Peyer's patch (tissue), 4 donors: ENCODE results near the gene PDE4B.

Experiments
- POLR2A ChIP-seq, 2 donors: fragments of 450-650 bp; IDR thresholded peaks; one replicate each; pipeline ENCODE4 v1.5.1; 2017; ENCODE audit warnings: antibody characterized with exemption in 2 of 2, mild to moderate bottlenecking in 2 of 2, moderate library complexity in 2 of 2
- TF ChIP-seq, protein P1 (sequence below), 6 experiments: fragments of 450-650 bp in 4 of 6; fragments of 200-600 bp in 2 of 6; sonication (generic) in 1 of 6; IDR thresholded peaks; one replicate each; pipeline ENCODE4 v1.5.1; 2017 to 2019; ENCODE audit warnings: antibody characterized with exemption in 6 of 6, mild to moderate bottlenecking in 3 of 6, moderate library complexity in 1 of 6

DNA sequence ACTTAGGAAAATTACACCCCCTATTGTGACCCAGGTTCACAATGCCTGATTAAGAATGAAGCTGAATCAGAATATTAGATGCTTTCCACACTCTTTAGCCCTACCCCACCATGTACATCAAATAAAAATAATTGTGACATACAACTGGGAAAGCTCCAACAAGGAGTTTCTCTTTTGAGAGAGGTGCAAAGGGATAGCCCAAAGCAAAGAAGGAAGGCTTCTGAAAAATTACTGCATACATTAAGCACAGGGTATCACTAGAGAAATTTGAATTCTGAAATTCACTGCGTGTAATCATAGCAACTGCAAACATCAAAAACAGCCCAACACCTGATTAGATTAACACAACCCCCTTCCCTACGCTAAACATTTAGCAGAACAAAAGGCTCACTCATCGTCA, 34.1 kb downstream of the PDE4B start:
- TF ChIP-seq, protein P1, sequence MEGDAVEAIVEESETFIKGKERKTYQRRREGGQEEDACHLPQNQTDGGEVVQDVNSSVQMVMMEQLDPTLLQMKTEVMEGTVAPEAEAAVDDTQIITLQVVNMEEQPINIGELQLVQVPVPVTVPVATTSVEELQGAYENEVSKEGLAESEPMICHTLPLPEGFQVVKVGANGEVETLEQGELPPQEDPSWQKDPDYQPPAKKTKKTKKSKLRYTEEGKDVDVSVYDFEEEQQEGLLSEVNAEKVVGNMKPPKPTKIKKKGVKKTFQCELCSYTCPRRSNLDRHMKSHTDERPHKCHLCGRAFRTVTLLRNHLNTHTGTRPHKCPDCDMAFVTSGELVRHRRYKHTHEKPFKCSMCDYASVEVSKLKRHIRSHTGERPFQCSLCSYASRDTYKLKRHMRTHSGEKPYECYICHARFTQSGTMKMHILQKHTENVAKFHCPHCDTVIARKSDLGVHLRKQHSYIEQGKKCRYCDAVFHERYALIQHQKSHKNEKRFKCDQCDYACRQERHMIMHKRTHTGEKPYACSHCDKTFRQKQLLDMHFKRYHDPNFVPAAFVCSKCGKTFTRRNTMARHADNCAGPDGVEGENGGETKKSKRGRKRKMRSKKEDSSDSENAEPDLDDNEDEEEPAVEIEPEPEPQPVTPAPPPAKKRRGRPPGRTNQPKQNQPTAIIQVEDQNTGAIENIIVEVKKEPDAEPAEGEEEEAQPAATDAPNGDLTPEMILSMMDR (IDR thresholded peaks at IDR 0.05): no peak
- TF ChIP-seq POLR2A (IDR thresholded peaks at IDR 0.05): no peak
